Stimulated activated CD4-positive, alpha-beta T cell treated with anti-CD3 and anti-CD28 coated beads, Interleukin-4, amount 100 ng/mL, for 1 hour (primary cell): ENCODE measurements around the gene CGRRF1.

Experiments used
- DNase-seq: peaks from one replicate; pipeline ENCODE4 v3.0.0-alpha.2; 2020

Gene CGRRF1

GRCh38 chr14:54509546-54510501 lies at the start of gene CGRRF1:
Gene CGRRF1, plus strand, starts transcription at chr14:54509906. Its CDS starts 54 bp downstream, at chr14:54509960.
- DNase-seq, result peak; percentile 96

GRCh38 chr14:54462048-54462447 lies 47.7 kb upstream of the CGRRF1 start:
- DNase-seq, result no peak

GRCh38 chr14:54465654-54466053 lies 44.1 kb upstream of the CGRRF1 start:
- no peak for DNase-seq

GRCh38 chr14:54467280-54467679 lies 42.4 kb upstream of the CGRRF1 start:
- DNase-seq, result no peak

GRCh38 chr14:54470701-54471100 lies 39.0 kb upstream of the CGRRF1 start:
- DNase-seq, result no peak

GRCh38 chr14:54471641-54472040 lies 38.1 kb upstream of the CGRRF1 start:
- DNase-seq, result no peak

- no peak for DNase-seq
Measured at GRCh38 chr14:54472315-54472714, 37.4 kb upstream of the CGRRF1 start.

GRCh38 chr14:54474232-54474793 lies 35.4 kb upstream of the CGRRF1 start:
- no peak for DNase-seq

- no peak for DNase-seq
Measured at GRCh38 chr14:54475187-54475899, 34.4 kb upstream of the CGRRF1 start.

GRCh38 chr14:54475911-54476310 lies 33.8 kb upstream of the CGRRF1 start:
- no peak for DNase-seq

- DNase-seq, result no peak
Measured at GRCh38 chr14:54478636-54479215, 31.0 kb upstream of the CGRRF1 start.

- DNase-seq, result no peak
Measured at GRCh38 chr14:54480830-54481562, 28.7 kb upstream of the CGRRF1 start.

GRCh38 chr14:54481695-54482094 lies 28.0 kb upstream of the CGRRF1 start:
- no peak for DNase-seq

GRCh38 chr14:54483073-54483745 lies 26.5 kb upstream of the CGRRF1 start:
- no peak for DNase-seq

- no peak for DNase-seq
Measured at GRCh38 chr14:54483846-54484245, 25.9 kb upstream of the CGRRF1 start.

- no peak for DNase-seq
Measured at GRCh38 chr14:54486685-54487084, 23.0 kb upstream of the CGRRF1 start.

GRCh38 chr14:54487771-54488170 lies 21.9 kb upstream of the CGRRF1 start:
- DNase-seq, result no peak

GRCh38 chr14:54488318-54488645 lies 21.4 kb upstream of the CGRRF1 start:
- no peak for DNase-seq

- DNase-seq, result peak; percentile 88
Measured at GRCh38 chr14:54488646-54489317, 20.9 kb upstream of the CGRRF1 start, which contains the start of gene GMFB. Gene GMFB, minus strand, starts transcription at chr14:54488980. Its CDS starts 53 bp downstream, at chr14:54488927.

- no peak for DNase-seq
Measured at GRCh38 chr14:54489318-54489683, 20.4 kb upstream of the CGRRF1 start.

GRCh38 chr14:54489731-54490444 lies 19.8 kb upstream of the CGRRF1 start:
- no peak for DNase-seq
